Astrocyte (in vitro differentiated cells and primary cell): Measurements from ENCODE around the gene SH3GL3. TPM values are rescaled to one million over a fixed set of nuclear protein-coding genes. Genes with fewer than 3 reads are reported as not detected.

Source experiments
- DNase-seq: peaks from one replicate; pipeline ENCODE4 v3.0.0-alpha.2; 2010; ENCODE audit warnings: low read depth
- FAIRE-seq: peaks from 2 replicates; lab custom pipeline; 2011; peaks lifted over from hg19 to GRCh38; lab: Jason Lieb, UNC
- H2AFZ ChIP-seq: 2 replicates; pipeline ENCODE4 v1.6.0; 2012; ENCODE audit warnings: low read depth, low read length, inconsistent platforms
- H3K27ac ChIP-seq: 2 replicates; pipeline ENCODE4 v1.5.1; 2011; ENCODE audit warnings: low read depth, low read length, inconsistent platforms
- H3K27me3 ChIP-seq: 2 replicates; pipeline ENCODE4 v1.6.0; 2011; ENCODE audit warnings: low read length, inconsistent platforms; ENCODE audit not compliant: insufficient read depth
- H3K36me3 ChIP-seq: 2 replicates; pipeline ENCODE4 v1.5.1; 2011; ENCODE audit warnings: low read length, inconsistent platforms; ENCODE audit not compliant: insufficient read depth
- H3K4me1 ChIP-seq: 2 replicates; pipeline ENCODE4 v1.5.1; 2011; ENCODE audit warnings: low read length, inconsistent platforms; ENCODE audit not compliant: insufficient read depth
- H3K4me2 ChIP-seq: 2 replicates; pipeline ENCODE4 v1.6.0; 2012; ENCODE audit warnings: low read length, inconsistent platforms
- H3K4me3 ChIP-seq: 2 replicates; pipeline ENCODE4 v1.5.1; 2011; ENCODE audit warnings: low read depth, mild to moderate bottlenecking, low read length, inconsistent platforms; ENCODE audit not compliant: insufficient read depth
- H3K79me2 ChIP-seq: 2 replicates; pipeline ENCODE4 v1.6.0; 2012; ENCODE audit warnings: mild to moderate bottlenecking, low read length, inconsistent platforms; ENCODE audit not compliant: insufficient read depth
- H3K9ac ChIP-seq: 2 replicates; pipeline ENCODE4 v1.6.0; 2012; ENCODE audit warnings: mild to moderate bottlenecking, low read length, inconsistent platforms
- H3K9me3 ChIP-seq: 2 replicates; pipeline ENCODE4 v1.5.1; 2012; ENCODE audit warnings: low read depth, mild to moderate bottlenecking, low read length, inconsistent platforms; ENCODE audit not compliant: insufficient read depth
- H4K20me1 ChIP-seq: 2 replicates; pipeline ENCODE4 v1.6.0; 2012; ENCODE audit warnings: low read length, inconsistent platforms; ENCODE audit not compliant: insufficient read depth
- H3K27ac Mint-ChIP-seq: one replicate; pipeline ENCODE4 v1.8.0; 2021; ENCODE audit warnings: mild to moderate bottlenecking, mixed read lengths; ENCODE audit not compliant: unreplicated experiment
- H3K27me3 Mint-ChIP-seq: one replicate; pipeline ENCODE4 v1.8.0; 2021; ENCODE audit warnings: low read depth, mixed read lengths; ENCODE audit not compliant: unreplicated experiment
- H3K36me3 Mint-ChIP-seq: one replicate; pipeline ENCODE4 v1.8.0; 2021; ENCODE audit warnings: low read depth, mixed read lengths; ENCODE audit not compliant: unreplicated experiment
- H3K4me1 Mint-ChIP-seq: one replicate; pipeline ENCODE4 v1.8.0; 2021; ENCODE audit warnings: low read depth, mixed read lengths; ENCODE audit not compliant: unreplicated experiment
- H3K4me3 Mint-ChIP-seq: one replicate; pipeline ENCODE4 v1.8.0; 2021; ENCODE audit warnings: mild to moderate bottlenecking, moderate library complexity, mixed read lengths; ENCODE audit not compliant: unreplicated experiment
- H3K9me3 Mint-ChIP-seq: one replicate; pipeline ENCODE4 v1.8.0; 2021; ENCODE audit warnings: mild to moderate bottlenecking, mixed read lengths; ENCODE audit not compliant: unreplicated experiment
- CTCF ChIP-seq: IDR thresholded peaks from 2 replicates; pipeline ENCODE4 v1.5.1; 2011; ENCODE audit warnings: low read depth, mild to moderate bottlenecking, inconsistent platforms, low read length, moderate library complexity; ENCODE audit not compliant: insufficient read depth
- EZH2 ChIP-seq: IDR thresholded peaks from 2 replicates; pipeline ENCODE4 v1.6.1; 2012; ENCODE audit warnings: mild to moderate bottlenecking, low read length, inconsistent platforms; ENCODE audit not compliant: insufficient read depth
- total RNA-seq: library from RNA; stranded (reverse); gene quantifications from 2 replicates; pipeline ENCODE4 v1.2.1, GENCODE V29; 2021

Gene SH3GL3
- total RNA-seq, 1 donor from 2014 or later: 2.7 TPM

DNA sequence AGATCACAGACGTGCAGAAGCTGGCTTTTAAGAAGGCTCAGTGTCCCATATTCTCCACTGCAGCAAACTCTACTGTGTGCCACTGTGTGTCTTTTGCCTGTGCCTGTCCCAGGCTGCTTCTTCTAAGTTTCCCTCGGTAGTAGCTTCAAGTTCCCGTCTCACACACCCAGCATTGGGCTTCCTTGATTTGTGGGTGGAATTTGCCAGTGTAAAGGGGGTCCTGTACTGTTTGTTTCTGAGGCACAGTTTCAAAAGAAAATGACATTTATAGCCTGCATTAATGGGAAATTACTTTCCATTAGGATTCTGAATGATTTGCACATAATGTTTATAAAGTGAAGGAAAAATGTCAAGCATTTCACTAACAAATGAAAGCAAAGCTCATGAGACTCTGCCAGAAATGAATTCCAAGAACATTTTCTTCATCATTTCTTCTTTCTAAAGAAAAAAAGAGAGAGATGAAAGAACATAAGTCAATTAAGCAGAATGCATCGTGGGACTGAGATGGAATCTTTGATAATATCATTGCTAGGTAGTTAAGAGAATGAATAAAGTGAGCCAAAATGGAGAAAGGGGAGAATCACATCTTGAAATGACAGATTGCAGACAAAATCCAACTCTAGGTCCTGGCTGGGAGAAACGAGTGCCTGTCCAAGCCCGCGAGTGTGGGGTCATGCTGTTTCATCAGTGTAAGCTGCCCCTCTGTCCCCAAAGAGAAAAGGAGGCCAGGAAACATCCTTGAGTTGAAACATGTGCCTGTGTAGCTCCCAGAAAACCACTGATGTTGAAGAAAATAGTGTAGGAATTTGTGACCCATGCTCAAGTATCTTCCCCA is 158.2 kb downstream of the SH3GL3 start:
- no peaks in the 10 kb centered on the region for H4K20me1 ChIP-seq
- H3K36me3 ChIP-seq: no peaks in the 10 kb centered on the region
- H3K4me1 ChIP-seq: no peaks in the 10 kb centered on the region
- TF ChIP-seq EZH2 (no peak), CTCF (no peak)
- no peak overlapping the region for H3K9ac ChIP-seq
- peaks cover 5% of the 10 kb centered on the region for H3K9me3 Mint-ChIP-seq
- no peak for FAIRE-seq
- no peaks in the 10 kb centered on the region for H3K27me3 Mint-ChIP-seq
- no peaks in the 10 kb centered on the region for H3K9me3 ChIP-seq
- H3K27me3 ChIP-seq: no peaks in the 10 kb centered on the region
- H3K27ac ChIP-seq: no peak overlapping the region
- DNase-seq: no peak
- no peak overlapping the region for H3K4me2 ChIP-seq
- no peak overlapping the region for H2AFZ ChIP-seq
- H3K36me3 Mint-ChIP-seq: no peaks in the 10 kb centered on the region
- H3K79me2 ChIP-seq: no peaks in the 10 kb centered on the region
- H3K4me3 ChIP-seq: no peak overlapping the region
- H3K4me1 Mint-ChIP-seq: no peaks in the 10 kb centered on the region
- H3K27ac Mint-ChIP-seq: no peak overlapping the region
- H3K4me3 Mint-ChIP-seq: no peak overlapping the region

GRCh38 chr15:83610132-83610531 is 163.0 kb downstream of the SH3GL3 start:
- H3K36me3 Mint-ChIP-seq: peaks cover 2% of the 10 kb centered on the region
- DNase-seq: no peak
- no peaks in the 10 kb centered on the region for H3K79me2 ChIP-seq
- H3K9me3 Mint-ChIP-seq: peaks cover 2% of the 10 kb centered on the region
- no peaks in the 10 kb centered on the region for H3K27me3 ChIP-seq
- H3K36me3 ChIP-seq: no peaks in the 10 kb centered on the region
- H3K4me2 ChIP-seq: no peak overlapping the region
- no peaks in the 10 kb centered on the region for H4K20me1 ChIP-seq
- FAIRE-seq: no peak
- H3K4me3 ChIP-seq: no peak overlapping the region
- H3K9me3 ChIP-seq: no peaks in the 10 kb centered on the region
- peaks cover 2% of the 10 kb centered on the region for H3K4me1 ChIP-seq
- H3K4me1 Mint-ChIP-seq: no peaks in the 10 kb centered on the region
- H3K27ac ChIP-seq: no peak overlapping the region
- no peak overlapping the region for H3K9ac ChIP-seq
- TF ChIP-seq CTCF (no peak), EZH2 (no peak)
- H3K27me3 Mint-ChIP-seq: peaks cover 2% of the 10 kb centered on the region
- H3K4me3 Mint-ChIP-seq: no peak overlapping the region
- H3K27ac Mint-ChIP-seq: no peak overlapping the region
- no peak overlapping the region for H2AFZ ChIP-seq
